OCI-LY7 (cell line): Measurements from ENCODE around the gene PPP1R26. TPM values are rescaled to one million over a fixed set of nuclear protein-coding genes. Genes with fewer than 3 reads are reported as not detected.

Source experiments
- BruUV-seq: library from RNA; stranded (reverse); fragments of 400-500 nt; replicated peaks from 2 replicates; lab custom pipeline; 2021; lab: Mats Ljungman, UMichigan
- CTCF ChIA-PET: fragments of 300-600 bp; sonication (Branson Sonifier 250); formaldehyde crosslinking; loops from one replicate; lab custom pipeline; 2022; ENCODE audit warnings: antibody characterized with exemption; ENCODE audit not compliant: unreplicated experiment; lab: Charles Lee
- POLR2A ChIA-PET: fragments of 300-600 bp; sonication (Branson Sonifier 250); formaldehyde crosslinking; loops from one replicate; lab custom pipeline; 2022; ENCODE audit warnings: antibody characterized with exemption; lab: Charles Lee
- DNase-seq: peaks from one replicate; pipeline ENCODE4 v3.0.0-alpha.2; 2015; ENCODE audit warnings: low spot score
- H2AFZ ChIP-seq: fragments of 200-600 bp; sonication (generic), shearing (Covaris generic); 2 replicates; pipeline ENCODE4 v1.6.1; 2014; ENCODE audit warnings: mild to moderate bottlenecking, antibody characterized with exemption, low read length, moderate library complexity
- H3K27ac ChIP-seq: fragments of 200-600 bp; sonication (generic); 2 replicates; pipeline ENCODE4 v1.5.1; 2014; ENCODE audit warnings: mixed run types, low read depth, mild to moderate bottlenecking, moderate library complexity, low read length, inconsistent platforms; ENCODE audit not compliant: poor library complexity, severe bottlenecking
- H3K36me3 ChIP-seq: fragments of 200-600 bp; sonication (generic); 2 replicates; pipeline ENCODE4 v1.6.1; 2014; ENCODE audit warnings: mild to moderate bottlenecking, antibody characterized with exemption, low read length, moderate library complexity, mixed read lengths; ENCODE audit not compliant: insufficient read depth
- H3K4me1 ChIP-seq: fragments of 200-600 bp; sonication (generic); 2 replicates; pipeline ENCODE4 v1.5.1; 2014; ENCODE audit warnings: mild to moderate bottlenecking, low read length; ENCODE audit not compliant: insufficient read depth, poor library complexity, severe bottlenecking
- H3K4me2 ChIP-seq: fragments of 200-600 bp; sonication (generic); 2 replicates; pipeline ENCODE4 v1.6.1; 2014; ENCODE audit warnings: mild to moderate bottlenecking, low read length
- H3K4me3 ChIP-seq: fragments of 200-600 bp; sonication (generic); 2 replicates; pipeline ENCODE4 v1.5.1; 2014; ENCODE audit warnings: mild to moderate bottlenecking, low read depth, low read length; ENCODE audit not compliant: poor library complexity, severe bottlenecking
- H3K79me2 ChIP-seq: fragments of 200-600 bp; sonication (generic); 2 replicates; pipeline ENCODE4 v1.6.1; 2016; ENCODE audit warnings: low read depth, mild to moderate bottlenecking, low read length, moderate library complexity, mixed read lengths; ENCODE audit not compliant: insufficient read depth
- H3K9me2 ChIP-seq: fragments of 200-600 bp; sonication (generic); 2 replicates; pipeline ENCODE4 v1.6.1; 2016; ENCODE audit warnings: mild to moderate bottlenecking, low read length, mixed read lengths; ENCODE audit not compliant: insufficient read depth
- H3K9me3 ChIP-seq: fragments of 200-600 bp; sonication (generic); 2 replicates; pipeline ENCODE4 v1.6.1; 2014; ENCODE audit warnings: mild to moderate bottlenecking, mixed run types, low read length, mixed read lengths
- H4K20me1 ChIP-seq: fragments of 200-600 bp; sonication (generic); 2 replicates; pipeline ENCODE4 v1.6.1; 2014; ENCODE audit warnings: mild to moderate bottlenecking, antibody characterized with exemption, low read length, moderate library complexity, mixed read lengths; ENCODE audit not compliant: insufficient read depth
- EZH2phosphoT487 ChIP-seq: fragments of 200-600 bp; sonication (generic); IDR thresholded peaks from 2 replicates; pipeline ENCODE4 v1.6.1; 2018; ENCODE audit warnings: low read depth, borderline replicate concordance, mild to moderate bottlenecking, mixed run types, antibody characterized with exemption, low read length, moderate library complexity, mixed read lengths
- intact Hi-C: fragments of 100-400 bp; cut with micrococcal nuclease; formaldehyde crosslinking; loops from one replicate; pipeline ENCODE4 v1.10.0; 2022; ENCODE audit not compliant: unreplicated experiment
- total RNA-seq, 2 experiments: library from RNA; depleted of rRNA in 1 of 2; stranded (reverse); fragments of >200 nt in 1 of 2; shearing (Covaris generic) in 1 of 2; gene quantifications; 2 replicates each; pipeline ENCODE4 v1.2.3, GENCODE V29; 2014 to 2022
- TF ChIP-seq, protein P1 (sequence below): fragments of 200-600 bp; sonication (generic); conservative IDR thresholded peaks from 2 replicates; pipeline ENCODE4 v1.5.1; 2014; ENCODE audit warnings: mild to moderate bottlenecking, antibody characterized with exemption, low read length, moderate library complexity, mixed read lengths

Gene PPP1R26
- total RNA-seq, 2 experiments from 2014 or later, result 0.21 to 1.5 TPM

DNA sequence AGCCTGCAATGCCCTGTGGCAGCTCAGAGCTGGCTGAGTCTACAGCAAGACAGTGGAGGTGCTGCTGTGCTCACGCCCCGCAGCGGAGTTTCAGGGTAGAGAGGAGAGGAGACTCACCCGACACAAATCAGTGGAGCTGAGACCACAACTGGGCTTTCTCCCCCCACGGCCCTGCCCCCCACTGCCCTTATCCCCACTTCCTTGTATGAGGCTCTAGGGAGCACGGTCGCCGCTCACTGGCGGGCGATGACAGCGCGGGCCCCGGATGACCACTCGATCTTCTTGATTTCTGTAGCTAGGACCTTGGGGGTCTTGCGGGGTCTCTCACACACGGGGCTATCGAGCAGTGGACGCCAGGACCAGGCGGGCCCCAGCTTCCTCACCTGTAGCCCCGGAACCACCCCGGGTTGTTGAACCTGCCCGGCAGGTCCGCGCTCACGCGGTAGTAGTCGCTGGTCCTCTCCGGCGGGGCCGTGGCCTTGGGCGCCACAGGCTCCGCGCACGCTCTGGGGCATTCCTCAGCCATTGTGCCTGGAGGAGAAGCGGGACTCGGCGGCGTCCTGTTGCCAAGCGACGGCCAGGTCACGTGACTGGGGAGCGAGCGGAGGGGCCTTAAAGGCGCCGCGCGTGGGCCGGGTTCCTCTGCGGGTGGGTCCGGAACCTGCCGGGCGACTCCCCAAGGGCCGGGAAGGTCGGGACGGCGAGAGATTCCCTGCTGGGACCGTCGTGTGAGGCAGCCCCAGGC, 19.9 kb downstream of the PPP1R26 start:
- H3K36me3 ChIP-seq, result peaks cover 29% of the 10 kb centered on the region
- peak overlapping the region; percentile 99 for H2AFZ ChIP-seq
- intact Hi-C loops, result no loop called here
- no peaks in the 10 kb centered on the region for H3K9me2 ChIP-seq
- H3K4me1 ChIP-seq, result peaks cover 18% of the 10 kb centered on the region
- H3K79me2 ChIP-seq, result peaks cover 16% of the 10 kb centered on the region; the same call in 1 of the 2 replicates
- H3K27ac ChIP-seq, result no peak overlapping the region
- DNase-seq, result peak; percentile 80
- POLR2A ChIA-PET, result no interaction called here
- H3K9me3 ChIP-seq, result no peaks in the 10 kb centered on the region
- H3K4me2 ChIP-seq, result peak overlapping the region; percentile 100
- CTCF ChIA-PET, result no interaction called here
- BruUV-seq, result no TSS peak
- TF ChIP-seq EZH2phosphoT487, result no peak
- TF ChIP-seq, protein P1, sequence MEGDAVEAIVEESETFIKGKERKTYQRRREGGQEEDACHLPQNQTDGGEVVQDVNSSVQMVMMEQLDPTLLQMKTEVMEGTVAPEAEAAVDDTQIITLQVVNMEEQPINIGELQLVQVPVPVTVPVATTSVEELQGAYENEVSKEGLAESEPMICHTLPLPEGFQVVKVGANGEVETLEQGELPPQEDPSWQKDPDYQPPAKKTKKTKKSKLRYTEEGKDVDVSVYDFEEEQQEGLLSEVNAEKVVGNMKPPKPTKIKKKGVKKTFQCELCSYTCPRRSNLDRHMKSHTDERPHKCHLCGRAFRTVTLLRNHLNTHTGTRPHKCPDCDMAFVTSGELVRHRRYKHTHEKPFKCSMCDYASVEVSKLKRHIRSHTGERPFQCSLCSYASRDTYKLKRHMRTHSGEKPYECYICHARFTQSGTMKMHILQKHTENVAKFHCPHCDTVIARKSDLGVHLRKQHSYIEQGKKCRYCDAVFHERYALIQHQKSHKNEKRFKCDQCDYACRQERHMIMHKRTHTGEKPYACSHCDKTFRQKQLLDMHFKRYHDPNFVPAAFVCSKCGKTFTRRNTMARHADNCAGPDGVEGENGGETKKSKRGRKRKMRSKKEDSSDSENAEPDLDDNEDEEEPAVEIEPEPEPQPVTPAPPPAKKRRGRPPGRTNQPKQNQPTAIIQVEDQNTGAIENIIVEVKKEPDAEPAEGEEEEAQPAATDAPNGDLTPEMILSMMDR, result 0 out of 2 replicates have a peak, but pooled peaks have one; percentile 28
- peak overlapping the region; percentile 89 for H3K4me3 ChIP-seq
- H4K20me1 ChIP-seq, result no peaks in the 10 kb centered on the region

DNA sequence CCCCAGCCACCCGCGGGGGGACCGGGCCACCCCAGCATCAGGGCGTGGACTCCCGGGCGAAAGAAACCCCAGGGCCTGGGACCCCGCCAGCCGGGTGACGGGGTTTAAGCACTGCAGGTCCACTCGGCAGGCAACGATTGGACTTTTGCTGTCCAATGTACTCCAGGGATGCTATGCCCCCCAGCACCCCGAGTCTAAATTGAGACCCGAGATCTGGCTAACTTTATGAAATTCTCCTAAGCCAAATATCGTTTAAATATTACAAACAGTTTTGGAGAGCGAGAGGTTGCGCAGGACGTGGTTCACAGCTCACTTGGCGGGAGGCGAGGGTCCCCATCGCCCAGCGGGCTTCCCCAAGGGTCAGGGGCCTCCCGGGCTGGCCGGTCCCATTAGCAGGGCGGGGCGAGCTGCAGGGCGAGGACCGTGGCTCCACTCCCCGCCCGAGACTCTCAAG, 20.5 kb downstream of the PPP1R26 start:
- intact Hi-C loops, result no loop called here
- Histone ChIP-seq H3K79me2 (peaks cover 16% of the 10 kb centered on the region; the same call in 1 of the 2 replicates), H3K9me2 (no peaks in the 10 kb centered on the region), H3K4me3 (peak overlapping the region; percentile 89), H3K4me2 (peak overlapping the region; percentile 100), H4K20me1 (no peaks in the 10 kb centered on the region), H3K9me3 (no peaks in the 10 kb centered on the region), H3K4me1 (peaks cover 18% of the 10 kb centered on the region), H2AFZ (peak overlapping the region; percentile 99), H3K27ac (no peak overlapping the region), H3K36me3 (peaks cover 35% of the 10 kb centered on the region)
- no TSS peak for BruUV-seq
- ChIA-PET POLR2A (no interaction called here), CTCF (no interaction called here)
- TF ChIP-seq, protein P1, result no peak
- TF ChIP-seq EZH2phosphoT487, result no peak
- DNase-seq, result peak; percentile 14
